HEK293T (cell line): ENCODE measurements around the gene KRT35.

Experiments
- CTCF ChIA-PET: fragments of 350-600 bp; formaldehyde crosslinking; extraction: SDS; loops from one replicate; lab custom pipeline; 2021; ENCODE audit warnings: antibody characterized with exemption, inconsistent platforms; lab: Yijun Ruan, JAX
- POLR2A ChIA-PET: fragments of 350-600 bp; formaldehyde crosslinking; extraction: SDS; loops from one replicate; lab custom pipeline; 2020; ENCODE audit warnings: antibody characterized with exemption, inconsistent platforms; lab: Yijun Ruan, JAX
- DNase-seq: peaks from one replicate; pipeline ENCODE4 v3.0.0; 2012; ENCODE audit warnings: mixed read lengths; ENCODE audit errors: extremely low spot score
- ARNT ChIP-seq: fragments of 450-650 bp; IDR thresholded peaks from 2 replicates; pipeline ENCODE4 v1.6.1; 2017; ENCODE audit warnings: mild to moderate bottlenecking
- BHLHE40 ChIP-seq: fragments of 450-650 bp; IDR thresholded peaks from 2 replicates; pipeline ENCODE4 v1.6.1; 2016; ENCODE audit warnings: mild to moderate bottlenecking, moderate library complexity, borderline replicate concordance
- CTBP1 ChIP-seq: fragments of 450-650 bp; IDR thresholded peaks from 2 replicates; pipeline ENCODE4 v1.6.1; 2016; ENCODE audit warnings: borderline replicate concordance
- ELF4 ChIP-seq: fragments of 450-650 bp; IDR thresholded peaks from 2 replicates; pipeline ENCODE4 v1.6.1; 2017; ENCODE audit warnings: antibody characterized with exemption
- FOXA1 ChIP-seq: fragments of 450-650 bp; IDR thresholded peaks from 2 replicates; pipeline ENCODE4 v1.6.1; 2016; ENCODE audit warnings: mild to moderate bottlenecking
- FOXK2 ChIP-seq: fragments of 450-650 bp; IDR thresholded peaks from 2 replicates; pipeline ENCODE4 v1.6.1; 2016; ENCODE audit warnings: mild to moderate bottlenecking
- FOXM1 ChIP-seq: fragments of 450-650 bp; IDR thresholded peaks from 2 replicates; pipeline ENCODE4 v1.6.1; 2017; ENCODE audit warnings: mild to moderate bottlenecking, borderline replicate concordance
- HDGF ChIP-seq: fragments of 450-650 bp; IDR thresholded peaks from 2 replicates; pipeline ENCODE4 v1.6.1; 2017; ENCODE audit warnings: antibody characterized with exemption, borderline replicate concordance
- L3MBTL2 ChIP-seq: fragments of 450-650 bp; conservative IDR thresholded peaks from 2 replicates; pipeline ENCODE4 v1.6.1; 2016; ENCODE audit warnings: mild to moderate bottlenecking
- LEF1 ChIP-seq: fragments of 450-650 bp; IDR thresholded peaks from 2 replicates; pipeline ENCODE4 v1.6.1; 2017; ENCODE audit warnings: mild to moderate bottlenecking, borderline replicate concordance
- NFRKB ChIP-seq: fragments of 450-650 bp; IDR thresholded peaks from 2 replicates; pipeline ENCODE4 v1.6.1; 2016; ENCODE audit warnings: mild to moderate bottlenecking, moderate library complexity
- SP1 ChIP-seq: fragments of 450-650 bp; IDR thresholded peaks from 2 replicates; pipeline ENCODE4 v1.6.1; 2017
- SUZ12 ChIP-seq: fragments of 450-650 bp; IDR thresholded peaks from 2 replicates; pipeline ENCODE4 v1.6.1; 2016; ENCODE audit warnings: mild to moderate bottlenecking
- TARDBP ChIP-seq: fragments of 450-650 bp; IDR thresholded peaks from 2 replicates; pipeline ENCODE4 v1.6.1; 2016
- ZNF384 ChIP-seq: fragments of 450-650 bp; IDR thresholded peaks from 2 replicates; pipeline ENCODE4 v1.6.1; 2016
- TF ChIP-seq, protein P1 (sequence below): fragments of 450-650 bp; IDR thresholded peaks from 2 replicates; pipeline ENCODE4 v1.6.1; 2016

The KRT35 gene

DNA sequence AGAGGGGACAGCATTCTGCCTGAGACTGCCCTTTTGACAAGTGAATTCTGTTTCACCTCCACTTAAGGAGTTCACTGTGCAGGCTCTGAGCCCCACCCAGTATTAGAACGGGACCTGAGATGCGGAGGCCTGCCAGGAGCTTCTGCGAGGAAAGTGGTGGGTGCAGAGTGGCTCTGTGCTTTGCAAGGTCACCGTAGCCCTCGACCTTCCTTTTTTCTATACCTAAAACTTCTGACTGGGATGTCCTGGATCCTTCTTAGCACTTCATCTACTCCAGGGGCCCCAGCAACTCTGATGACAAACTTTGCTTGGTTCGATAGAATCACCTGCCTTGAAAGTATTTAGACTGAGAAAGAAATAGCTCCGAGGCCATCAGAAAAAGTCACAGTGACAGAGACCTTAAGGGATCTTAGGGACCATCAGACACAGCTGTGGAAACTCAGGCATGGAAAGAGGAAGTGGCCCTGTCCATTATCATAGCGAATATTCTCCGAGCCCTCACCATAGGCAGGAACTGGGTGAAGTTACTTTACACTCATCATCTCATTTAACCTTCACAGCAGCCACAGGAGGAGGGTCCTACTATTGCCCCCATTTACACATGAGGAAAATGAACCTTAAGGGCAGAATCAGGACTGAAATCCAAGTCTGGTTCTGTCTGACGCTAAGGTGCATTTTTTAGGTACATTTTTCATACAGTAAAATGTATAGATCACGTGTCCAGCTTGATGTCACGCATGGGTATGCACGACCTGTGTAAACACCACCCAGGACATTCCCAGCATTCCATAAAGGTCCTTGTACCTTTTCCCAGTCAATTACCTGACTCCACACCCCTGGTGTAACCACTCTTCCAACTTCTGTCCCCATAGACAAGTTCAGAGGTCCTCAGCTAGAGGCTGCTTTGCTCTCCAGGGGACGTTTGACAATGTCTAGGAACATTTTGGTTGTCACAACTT, 25.1 kb upstream of the KRT35 start:
- ChIA-PET POLR2A (interaction anchor here (1.0 to 1.3 kb wide), 2 partner anchors 10 to 182 kb away, joined by 3 read pairs; no protein-coding TSS in a partner anchor), CTCF (interaction anchor here (0.8 to 1.4 kb wide), 3 partner anchors 10 to 43 kb away, joined by 3 to 5 read pairs (median 4); partner anchors contain the start of gene KRT15)
- no peak for DNase-seq
- TF ChIP-seq L3MBTL2 (no peak), SUZ12 (no peak), BHLHE40 (no peak), ELF4 (no peak), FOXA1 (no peak), ARNT (no peak), FOXK2 (no peak), HDGF (no peak), TARDBP (no peak), FOXM1 (no peak), CTBP1 (no peak), LEF1 (no peak), SP1 (no peak)
- TF ChIP-seq, protein P1, sequence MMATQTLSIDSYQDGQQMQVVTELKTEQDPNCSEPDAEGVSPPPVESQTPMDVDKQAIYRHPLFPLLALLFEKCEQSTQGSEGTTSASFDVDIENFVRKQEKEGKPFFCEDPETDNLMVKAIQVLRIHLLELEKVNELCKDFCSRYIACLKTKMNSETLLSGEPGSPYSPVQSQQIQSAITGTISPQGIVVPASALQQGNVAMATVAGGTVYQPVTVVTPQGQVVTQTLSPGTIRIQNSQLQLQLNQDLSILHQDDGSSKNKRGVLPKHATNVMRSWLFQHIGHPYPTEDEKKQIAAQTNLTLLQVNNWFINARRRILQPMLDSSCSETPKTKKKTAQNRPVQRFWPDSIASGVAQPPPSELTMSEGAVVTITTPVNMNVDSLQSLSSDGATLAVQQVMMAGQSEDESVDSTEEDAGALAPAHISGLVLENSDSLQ: no peak

DNA sequence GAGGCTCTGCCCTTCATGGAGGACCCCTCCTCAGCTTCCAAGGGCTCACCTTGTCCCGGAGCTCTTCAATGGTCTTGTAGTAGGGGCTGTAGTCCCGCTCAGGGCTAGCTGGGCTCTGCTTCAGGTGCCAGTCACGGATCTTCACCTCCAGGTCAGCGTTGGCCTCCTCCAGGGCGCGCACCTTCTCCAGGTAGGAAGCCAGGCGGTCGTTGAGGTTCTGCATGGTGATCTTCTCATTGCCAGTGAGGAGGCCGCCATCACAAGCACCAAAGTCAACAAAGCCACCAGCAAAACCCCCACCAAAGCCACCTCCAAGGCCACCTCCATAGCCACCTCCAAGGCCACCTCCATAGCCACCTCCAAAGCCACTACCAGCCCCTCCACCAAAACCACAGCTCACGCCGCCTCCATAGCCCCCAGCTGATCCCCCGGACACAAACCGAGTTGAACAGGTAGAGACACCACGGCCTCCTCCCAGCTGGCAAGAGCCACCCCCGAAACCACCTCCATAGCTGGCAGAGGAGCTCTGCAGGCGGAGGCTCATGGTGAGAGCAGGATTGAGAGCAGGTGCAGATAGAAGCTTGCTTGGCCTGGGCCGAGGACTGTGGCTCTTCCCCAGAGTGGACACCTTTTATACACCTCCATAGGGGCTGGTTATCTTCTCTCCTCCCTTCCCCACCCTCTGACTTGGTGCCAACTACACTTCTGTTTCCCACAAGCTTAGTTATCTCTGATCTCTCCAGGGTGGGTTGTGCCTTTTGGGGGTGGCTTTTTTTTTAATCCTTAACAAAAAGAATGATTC, 24.3 kb upstream of the KRT35 start, which contains the start of gene KRT13:
TSS of gene KRT13 (minus strand) at position 606 of the 802 bp plus-strand sequence. CDS start at position 544, 62 bp downstream.
- ChIA-PET CTCF (interaction anchor here (0.8 kb wide), 1 partner anchor 9 kb away, joined by 4 read pairs; no protein-coding TSS in a partner anchor), POLR2A (interaction anchor here (1.0 to 1.3 kb wide), 2 partner anchors 9 to 183 kb away, joined by 3 read pairs; no protein-coding TSS in a partner anchor)
- no peak for DNase-seq
- no peak for TF ChIP-seq ARNT
- TF ChIP-seq FOXA1: no peak
- TF ChIP-seq CTBP1: no peak

DNA sequence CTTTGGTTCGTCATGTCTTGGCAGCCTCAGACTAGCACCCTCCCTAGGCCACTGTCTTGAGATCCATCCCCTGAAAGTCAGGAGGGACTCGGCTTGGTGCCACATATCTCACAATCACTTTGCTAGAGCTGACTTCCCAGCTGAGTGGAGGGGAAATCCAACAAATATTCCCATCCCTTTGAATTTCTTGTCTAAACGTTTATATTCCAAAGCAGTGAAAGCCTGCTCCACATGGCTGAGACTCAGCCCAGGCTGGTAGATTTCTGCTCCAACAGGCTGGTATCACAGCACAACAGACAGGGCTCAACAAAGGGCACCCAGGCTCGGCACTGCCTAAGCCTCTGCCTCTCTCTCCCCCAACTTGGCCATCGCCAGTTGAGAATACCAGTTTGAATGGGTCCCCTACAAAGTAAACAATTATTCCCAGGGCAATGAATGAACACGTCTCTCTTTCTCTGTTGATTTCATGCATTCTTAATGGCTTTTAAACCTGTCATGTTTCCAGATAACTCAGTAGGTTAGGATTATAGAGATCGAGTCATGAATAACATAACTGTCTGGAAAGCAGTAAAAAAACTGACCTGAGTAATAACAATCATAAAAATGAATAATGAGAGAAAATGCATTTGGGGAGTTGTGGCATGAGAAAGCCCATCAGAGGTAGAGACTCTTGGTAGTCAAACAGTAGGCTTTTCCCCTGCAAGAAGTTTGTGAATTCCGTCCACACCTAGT, 23.5 kb upstream of the KRT35 start:
- no peak for TF ChIP-seq HDGF
- TF ChIP-seq, protein P1: peak; percentile 86
- no peak for TF ChIP-seq FOXK2
- no peak for TF ChIP-seq CTBP1
- no peak for TF ChIP-seq FOXA1
- TF ChIP-seq TARDBP: no peak
- DNase-seq: no peak
- ChIA-PET POLR2A (interaction anchor here (1.5 kb wide), 1 partner anchor 13 kb away, joined by 4 read pairs; no protein-coding TSS in a partner anchor), CTCF (interaction anchor here (0.6 to 1.1 kb wide), 2 partner anchors 53 to 159 kb away, joined by 3 read pairs; no protein-coding TSS in a partner anchor)

DNA sequence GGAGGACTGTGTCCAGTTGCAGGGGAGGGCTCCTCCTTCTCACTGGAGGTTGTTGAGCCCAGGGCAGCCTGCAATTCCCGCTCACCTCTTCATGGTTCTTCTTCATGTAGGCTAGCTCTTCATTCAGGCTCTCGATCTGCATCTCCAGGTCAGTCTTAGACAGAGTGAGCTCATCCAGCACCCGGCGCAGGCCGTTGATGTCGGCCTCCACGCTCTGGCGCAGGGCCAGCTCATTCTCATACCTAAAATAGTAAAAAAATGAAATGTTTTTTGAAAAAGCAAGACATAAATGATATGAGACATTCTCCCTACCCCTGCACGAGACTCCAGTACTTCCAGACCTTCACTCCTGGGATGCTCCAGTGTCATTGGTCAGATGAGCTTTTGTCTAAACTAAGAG, 22.3 kb upstream of the KRT35 start:
- ChIA-PET CTCF (interaction anchor here (1.1 kb wide), 1 partner anchor 160 kb away, joined by 3 read pairs; no protein-coding TSS in a partner anchor), POLR2A (interaction anchor here (1.5 kb wide), 1 partner anchor 12 kb away, joined by 4 read pairs; no protein-coding TSS in a partner anchor)
- no peak for DNase-seq
- TF ChIP-seq FOXK2: no peak
- TF ChIP-seq SP1: no peak
- no peak for TF ChIP-seq ARNT
- no peak for TF ChIP-seq LEF1
- no peak for TF ChIP-seq NFRKB
- no peak for TF ChIP-seq ZNF384
- TF ChIP-seq BHLHE40: no peak
- no peak for TF ChIP-seq L3MBTL2
- no peak for TF ChIP-seq FOXM1
- TF ChIP-seq FOXA1: no peak
- no peak for TF ChIP-seq SUZ12
- no peak for TF ChIP-seq TARDBP
- no peak for TF ChIP-seq ELF4
- TF ChIP-seq HDGF: no peak
- TF ChIP-seq, protein P1: no peak
- TF ChIP-seq CTBP1: no peak
